Right atrium auricular region (tissue), 2 donors: ENCODE results near the gene ARHGAP12. TPM values are rescaled to one million over a fixed set of nuclear protein-coding genes. Genes with fewer than 3 reads are reported as not detected.

Experiments used
- DNase-seq: peaks from one replicate; pipeline ENCODE4 v3.0.0-alpha.2; 2019; ENCODE audit warnings: low spot score
- H3K27ac ChIP-seq, 2 donors: fragments of 200-600 bp; sonication (generic); 1 replicate in 1 of 2; 2 replicates in 1 of 2; pipeline ENCODE4 v1.5.1; 2016 to 2019
- H3K27me3 ChIP-seq, 2 donors: fragments of 200-600 bp; sonication (generic); one replicate each; pipeline versions ENCODE4 v1.5.1 to v1.6.0; 2017 to 2019
- H3K36me3 ChIP-seq: fragments of 200-600 bp; sonication (generic); one replicate; pipeline ENCODE4 v1.5.1; 2016
- H3K4me1 ChIP-seq, 2 donors: fragments of 200-600 bp; sonication (generic); one replicate each; pipeline versions ENCODE4 v1.5.1 to v1.6.0; 2017 to 2019
- H3K4me3 ChIP-seq, 2 donors: fragments of 200-600 bp; sonication (generic); 1 replicate in 1 of 2; 2 replicates in 1 of 2; pipeline ENCODE4 v1.5.1; 2017 to 2019; ENCODE audit warnings: mild to moderate bottlenecking in 1 of 2, moderate library complexity in 1 of 2
- H3K9me3 ChIP-seq, 2 donors: fragments of 200-600 bp; sonication (generic); one replicate each; pipeline ENCODE4 v1.5.1; 2019
- total RNA-seq, 2 donors: library from RNA; depleted of rRNA; stranded (reverse); fragments of >200 nt; gene quantifications; one replicate each; pipeline ENCODE4 v1.1.0, GENCODE V29; 2016
- TF ChIP-seq, protein P1 (sequence below), 2 donors: fragments of 200-600 bp; sonication (generic); IDR thresholded peaks; one replicate each; pipeline ENCODE4 v1.5.1; 2019; ENCODE audit warnings: antibody characterized with exemption in 2 of 2

ARHGAP12 gene
- total RNA-seq, 2 donors from 2014 or later, result 20.8 to 24.1 TPM

GRCh38 chr10:31789555-31789954, 139.1 kb downstream of the ARHGAP12 start:
- TF ChIP-seq, protein P1, sequence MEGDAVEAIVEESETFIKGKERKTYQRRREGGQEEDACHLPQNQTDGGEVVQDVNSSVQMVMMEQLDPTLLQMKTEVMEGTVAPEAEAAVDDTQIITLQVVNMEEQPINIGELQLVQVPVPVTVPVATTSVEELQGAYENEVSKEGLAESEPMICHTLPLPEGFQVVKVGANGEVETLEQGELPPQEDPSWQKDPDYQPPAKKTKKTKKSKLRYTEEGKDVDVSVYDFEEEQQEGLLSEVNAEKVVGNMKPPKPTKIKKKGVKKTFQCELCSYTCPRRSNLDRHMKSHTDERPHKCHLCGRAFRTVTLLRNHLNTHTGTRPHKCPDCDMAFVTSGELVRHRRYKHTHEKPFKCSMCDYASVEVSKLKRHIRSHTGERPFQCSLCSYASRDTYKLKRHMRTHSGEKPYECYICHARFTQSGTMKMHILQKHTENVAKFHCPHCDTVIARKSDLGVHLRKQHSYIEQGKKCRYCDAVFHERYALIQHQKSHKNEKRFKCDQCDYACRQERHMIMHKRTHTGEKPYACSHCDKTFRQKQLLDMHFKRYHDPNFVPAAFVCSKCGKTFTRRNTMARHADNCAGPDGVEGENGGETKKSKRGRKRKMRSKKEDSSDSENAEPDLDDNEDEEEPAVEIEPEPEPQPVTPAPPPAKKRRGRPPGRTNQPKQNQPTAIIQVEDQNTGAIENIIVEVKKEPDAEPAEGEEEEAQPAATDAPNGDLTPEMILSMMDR (IDR thresholded peaks at IDR 0.05), result no peak
- no peaks in the 10 kb centered on the region for H3K4me1 ChIP-seq
- no peak for DNase-seq

DNA sequence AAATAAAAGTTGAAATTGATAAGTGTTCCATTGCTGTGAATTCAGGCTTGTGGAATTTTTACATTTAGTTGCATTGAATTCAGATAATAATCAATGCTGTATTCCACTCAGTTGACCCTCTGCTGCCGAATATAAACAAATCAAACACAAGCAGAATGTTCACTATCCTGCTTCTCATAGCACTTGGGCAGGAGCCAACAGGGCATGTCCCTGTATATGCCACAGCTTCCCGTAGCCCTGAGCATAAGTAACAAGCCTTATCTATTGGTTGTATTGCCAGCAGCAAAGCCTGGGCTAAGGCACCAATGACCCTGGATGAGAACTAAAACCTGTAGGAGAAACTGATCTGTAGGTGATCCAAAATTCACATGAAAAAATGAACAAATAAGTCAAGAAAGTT, 145.9 kb downstream of the ARHGAP12 start:
- H3K4me3 ChIP-seq, result no peak overlapping the region
- TF ChIP-seq, protein P1 (IDR thresholded peaks at IDR 0.05), result no peak
- H3K27ac ChIP-seq, result no peak overlapping the region
- no peaks in the 10 kb centered on the region for H3K9me3 ChIP-seq
- H3K27me3 ChIP-seq, result no peaks in the 10 kb centered on the region
- H3K4me1 ChIP-seq, result no peaks in the 10 kb centered on the region
- H3K36me3 ChIP-seq, result no peaks in the 10 kb centered on the region
- no peak for DNase-seq

More at GRCh38 chr10:31789555-31789954, 139.1 kb downstream of the ARHGAP12 start:
- H3K27me3 ChIP-seq, result no peaks in the 10 kb centered on the region
- no peaks in the 10 kb centered on the region for H3K36me3 ChIP-seq
- H3K27ac ChIP-seq, result no peak overlapping the region
- H3K9me3 ChIP-seq, result no peaks in the 10 kb centered on the region
- no peak overlapping the region for H3K4me3 ChIP-seq

- no peak overlapping the region for H3K4me3 ChIP-seq
- TF ChIP-seq, protein P1 (IDR thresholded peaks at IDR 0.05), result no peak
- no peaks in the 10 kb centered on the region for H3K4me1 ChIP-seq
- no peaks in the 10 kb centered on the region for H3K9me3 ChIP-seq
- no peak overlapping the region for H3K27ac ChIP-seq
- H3K36me3 ChIP-seq, result no peaks in the 10 kb centered on the region
- H3K27me3 ChIP-seq, result no peaks in the 10 kb centered on the region
- no peak for DNase-seq
These were observed 147.9 kb downstream of the ARHGAP12 start for GRCh38 chr10:31780717-31781116.

DNA sequence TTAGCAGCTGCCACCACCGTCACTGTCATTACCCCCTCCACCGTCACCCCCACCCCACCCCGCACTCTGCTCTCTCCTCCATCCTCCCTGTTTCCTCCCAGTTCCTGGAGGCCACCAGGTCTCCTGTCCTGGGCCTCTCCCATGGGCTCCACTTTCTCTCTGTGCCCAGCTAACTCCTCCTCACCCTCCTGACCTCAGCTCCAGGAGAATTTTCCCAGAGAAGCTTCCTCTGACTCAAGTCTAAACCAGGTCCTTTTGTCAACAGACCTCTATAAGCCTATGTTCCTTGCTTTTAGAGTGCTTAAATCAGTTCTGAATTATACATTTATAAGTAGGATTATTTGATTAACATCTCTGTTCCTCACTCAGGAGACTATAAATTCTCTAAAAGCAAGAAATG, 150.0 kb downstream of the ARHGAP12 start:
- Histone ChIP-seq H3K9me3 (no peaks in the 10 kb centered on the region), H3K4me1 (no peaks in the 10 kb centered on the region), H3K4me3 (no peak overlapping the region), H3K27me3 (no peaks in the 10 kb centered on the region), H3K27ac (no peak overlapping the region), H3K36me3 (no peaks in the 10 kb centered on the region)
- no peak for DNase-seq
- TF ChIP-seq, protein P1 (IDR thresholded peaks at IDR 0.05), result no peak

GRCh38 chr10:31776159-31776558, 152.5 kb downstream of the ARHGAP12 start:
- Histone ChIP-seq H3K27me3 (no peaks in the 10 kb centered on the region), H3K4me3 (no peak overlapping the region), H3K27ac (no peak overlapping the region), H3K36me3 (no peaks in the 10 kb centered on the region), H3K4me1 (no peaks in the 10 kb centered on the region), H3K9me3 (no peaks in the 10 kb centered on the region)
- TF ChIP-seq, protein P1 (IDR thresholded peaks at IDR 0.05), result no peak
- no peak for DNase-seq

- no peaks in the 10 kb centered on the region for H3K36me3 ChIP-seq
- H3K4me1 ChIP-seq, result peaks cover 0 to 4% of the 10 kb centered on the region in 2 donors
- no peak overlapping the region for H3K27ac ChIP-seq
- H3K4me3 ChIP-seq, result no peak overlapping the region
- TF ChIP-seq, protein P1 (IDR thresholded peaks at IDR 0.05), result no peak
- H3K9me3 ChIP-seq, result no peaks in the 10 kb centered on the region
- H3K27me3 ChIP-seq, result no peaks in the 10 kb centered on the region
- no peak for DNase-seq
These were observed 153.5 kb downstream of the ARHGAP12 start for GRCh38 chr10:31774928-31775650.
